ENCODE results near the gene KDSR.

The KDSR gene

DNA sequence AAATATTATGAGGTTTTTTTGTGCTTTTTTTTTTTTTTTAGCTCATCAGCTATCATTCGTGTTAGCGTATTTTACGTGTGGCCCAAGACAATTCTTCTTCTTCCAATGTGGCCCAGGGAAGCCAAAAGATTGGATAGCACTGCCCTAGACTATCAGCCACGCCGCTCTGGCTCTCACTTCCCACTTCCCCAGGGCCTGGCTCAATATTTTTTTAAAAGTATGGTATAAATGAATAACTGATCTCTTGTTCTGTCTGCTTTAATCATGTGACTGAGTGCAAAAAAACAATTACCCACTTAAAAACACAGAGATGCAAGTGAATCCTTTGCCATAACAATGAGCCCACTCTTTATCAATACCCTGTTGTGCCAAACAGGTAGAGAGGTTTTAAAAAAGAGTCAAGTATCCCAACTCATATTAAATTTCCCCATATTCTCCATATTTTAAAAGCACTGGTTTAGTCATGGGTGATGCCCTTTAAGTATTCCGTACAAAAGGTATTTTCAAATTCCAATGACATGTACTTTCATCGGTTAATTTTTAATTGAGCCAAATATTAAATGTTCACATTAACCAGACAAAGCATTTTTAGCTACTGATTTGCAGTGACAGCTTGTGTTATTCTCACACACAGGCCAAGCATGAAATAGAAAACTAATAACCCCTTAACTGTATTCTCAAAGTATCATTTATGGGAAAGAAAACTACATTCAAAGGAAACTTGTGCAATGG, 60.0 kb downstream of the KDSR start:
- no peak overlapping the region for H3K4me3 ChIP-seq (ENCODE audit: low read length)

DNA sequence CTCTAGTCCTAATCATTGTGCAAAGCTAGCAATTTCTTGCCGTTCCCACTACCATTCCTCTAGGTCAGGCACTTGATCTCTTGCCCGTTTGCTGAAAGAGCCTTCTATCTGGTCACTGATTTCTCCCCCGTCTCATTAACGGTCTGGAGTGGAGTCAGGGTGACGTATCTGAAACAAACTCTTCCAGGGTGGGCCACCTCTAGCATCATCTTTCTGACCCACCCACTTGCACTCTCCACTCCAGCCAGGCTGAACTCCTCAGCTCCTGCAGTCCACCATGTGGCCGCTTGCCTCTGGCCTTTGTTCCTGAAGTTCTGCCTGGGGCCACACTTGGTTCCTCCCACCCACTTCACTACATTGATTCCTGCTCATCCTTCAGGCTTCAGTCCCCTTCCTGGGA, 60.8 kb downstream of the KDSR start:
- no peak overlapping the region for H3K4me3 ChIP-seq (ENCODE audit: low read length)
- no peak for DNase-seq (ENCODE audit: low read depth)
- TF ChIP-seq, protein P1, sequence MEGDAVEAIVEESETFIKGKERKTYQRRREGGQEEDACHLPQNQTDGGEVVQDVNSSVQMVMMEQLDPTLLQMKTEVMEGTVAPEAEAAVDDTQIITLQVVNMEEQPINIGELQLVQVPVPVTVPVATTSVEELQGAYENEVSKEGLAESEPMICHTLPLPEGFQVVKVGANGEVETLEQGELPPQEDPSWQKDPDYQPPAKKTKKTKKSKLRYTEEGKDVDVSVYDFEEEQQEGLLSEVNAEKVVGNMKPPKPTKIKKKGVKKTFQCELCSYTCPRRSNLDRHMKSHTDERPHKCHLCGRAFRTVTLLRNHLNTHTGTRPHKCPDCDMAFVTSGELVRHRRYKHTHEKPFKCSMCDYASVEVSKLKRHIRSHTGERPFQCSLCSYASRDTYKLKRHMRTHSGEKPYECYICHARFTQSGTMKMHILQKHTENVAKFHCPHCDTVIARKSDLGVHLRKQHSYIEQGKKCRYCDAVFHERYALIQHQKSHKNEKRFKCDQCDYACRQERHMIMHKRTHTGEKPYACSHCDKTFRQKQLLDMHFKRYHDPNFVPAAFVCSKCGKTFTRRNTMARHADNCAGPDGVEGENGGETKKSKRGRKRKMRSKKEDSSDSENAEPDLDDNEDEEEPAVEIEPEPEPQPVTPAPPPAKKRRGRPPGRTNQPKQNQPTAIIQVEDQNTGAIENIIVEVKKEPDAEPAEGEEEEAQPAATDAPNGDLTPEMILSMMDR (conservative IDR thresholded peaks at IDR 0.05; ENCODE audit: low read depth, low read length): no peak

More for the DNA sequence above, 60.0 kb downstream of the KDSR start:
- TF ChIP-seq, protein P1 (conservative IDR thresholded peaks at IDR 0.05; ENCODE audit: low read depth, low read length): no peak
- DNase-seq (ENCODE audit: low read depth): no peak

DNA sequence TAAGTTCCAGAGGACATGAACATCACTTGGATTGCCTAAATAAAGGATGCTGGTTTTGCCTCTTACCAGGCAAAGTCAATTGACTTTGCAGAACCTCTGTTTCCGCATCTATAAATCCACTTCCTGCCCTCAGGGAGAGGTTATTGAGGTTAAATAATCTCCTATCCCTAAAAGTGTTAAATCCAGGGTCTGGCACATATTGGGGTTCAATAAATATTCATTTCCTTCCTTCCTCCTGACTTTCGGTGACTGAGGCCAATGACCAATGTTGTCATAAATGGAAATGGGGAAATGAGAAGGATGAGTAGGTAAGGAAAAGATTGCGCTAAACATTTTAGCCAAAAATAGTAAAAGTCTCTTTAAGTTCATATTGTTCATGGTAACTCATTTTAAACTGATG, 63.5 kb downstream of the KDSR start:
- TF ChIP-seq, protein P1 (conservative IDR thresholded peaks at IDR 0.05; ENCODE audit: low read depth, low read length): no peak
- no peak for DNase-seq (ENCODE audit: low read depth)
- H3K4me3 ChIP-seq (ENCODE audit: low read length): no peak overlapping the region

DNA sequence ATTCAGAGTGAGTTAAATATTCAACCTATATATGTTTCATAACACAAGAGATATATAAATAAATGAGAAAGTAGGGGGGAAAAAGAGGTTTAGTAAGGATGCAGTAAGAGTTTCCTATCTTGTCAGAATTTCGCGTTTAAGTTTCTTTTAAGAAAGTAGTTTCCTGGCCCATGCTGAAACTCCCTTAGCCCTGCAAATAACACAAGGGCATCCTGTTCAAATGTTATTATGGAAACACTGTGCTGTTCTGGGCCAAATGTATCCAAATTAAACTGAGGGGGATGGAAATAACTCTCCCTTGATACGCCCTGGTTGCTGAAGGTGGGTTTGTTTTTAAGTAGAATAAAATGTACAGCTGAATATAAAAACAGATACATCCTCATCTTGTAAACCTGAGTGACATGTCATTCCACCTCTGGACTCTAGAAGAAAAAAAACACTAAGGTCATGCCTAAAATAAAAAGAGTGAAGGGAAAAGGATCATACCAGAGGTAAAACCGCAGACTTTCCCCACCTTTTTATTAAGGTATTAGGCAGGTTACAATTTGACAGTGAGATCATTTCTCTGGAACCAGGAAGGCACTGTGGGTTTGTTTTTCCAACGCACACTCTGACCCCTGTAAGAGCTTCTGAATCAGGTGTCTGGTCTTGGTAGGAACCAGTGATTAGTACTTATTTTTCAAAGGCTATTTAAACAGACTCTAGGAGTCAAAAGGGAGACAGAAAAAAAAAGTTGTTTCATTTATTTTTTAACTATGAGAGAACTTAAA, 64.2 kb downstream of the KDSR start:
- H3K4me3 ChIP-seq (ENCODE audit: low read length): no peak overlapping the region
- TF ChIP-seq, protein P1 (conservative IDR thresholded peaks at IDR 0.05; ENCODE audit: low read depth, low read length): no peak

DNA sequence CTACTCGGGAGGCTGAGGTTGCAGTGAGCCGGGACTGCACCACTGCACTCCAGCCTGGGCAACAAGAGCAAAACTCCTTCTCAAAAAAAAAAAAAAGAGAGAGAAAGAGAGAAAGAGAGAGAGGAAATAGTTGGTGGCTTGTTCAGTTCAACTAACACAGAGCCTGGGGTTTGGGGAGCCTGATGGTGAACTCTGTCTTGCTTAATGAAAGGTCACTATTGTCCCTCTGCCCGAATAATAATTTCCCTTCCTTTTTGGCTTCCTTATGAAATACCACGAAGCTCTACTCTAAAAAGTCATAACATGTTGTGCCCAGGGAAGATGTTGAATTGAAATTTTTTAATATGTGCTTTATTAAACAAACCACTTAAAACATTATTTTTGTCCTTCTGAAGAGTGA, 64.8 kb downstream of the KDSR start:
- TF ChIP-seq, protein P1 (conservative IDR thresholded peaks at IDR 0.05; ENCODE audit: low read depth, low read length): no peak
- H3K4me3 ChIP-seq (ENCODE audit: low read length): no peak overlapping the region
- no peak for DNase-seq (ENCODE audit: low read depth)

More for the DNA sequence above, 64.2 kb downstream of the KDSR start:
- no peak for DNase-seq (ENCODE audit: low read depth)

DNA sequence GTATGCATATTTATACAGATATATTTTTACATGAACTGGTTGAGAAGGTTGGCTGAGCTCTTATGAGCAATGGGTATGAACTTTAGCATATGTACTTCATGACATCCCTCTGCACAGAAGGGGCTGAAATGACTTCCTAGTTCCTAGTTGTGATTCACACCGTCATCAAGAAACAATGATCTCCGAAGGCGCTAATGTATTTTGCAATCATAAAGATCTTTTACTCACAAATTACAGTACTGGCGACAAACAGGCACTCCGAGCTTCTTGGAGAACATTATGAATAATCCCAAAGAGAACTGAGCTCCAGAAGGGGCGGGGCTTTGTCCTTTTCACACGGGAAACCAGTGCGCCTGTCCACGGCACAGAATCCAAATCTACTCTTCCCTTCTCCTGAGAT, 65.6 kb downstream of the KDSR start:
- DNase-seq (ENCODE audit: low read depth): no peak
- no peak overlapping the region for H3K4me3 ChIP-seq (ENCODE audit: low read length)
- TF ChIP-seq, protein P1 (conservative IDR thresholded peaks at IDR 0.05; ENCODE audit: low read depth, low read length): no peak

Measured in retinal pigment epithelial cell (primary cell).